GM21576 (cell line): Measurements from ENCODE around the gene STYXL1.

Experiments used
- ATAC-seq: cut with Tn5 transposase; IDR thresholded peaks from one replicate; pipeline ENCODE4 v1.9.1; 2021; ENCODE audit warnings: mild to moderate bottlenecking, moderate library complexity; ENCODE audit not compliant: unreplicated experiment

STYXL1 gene

DNA sequence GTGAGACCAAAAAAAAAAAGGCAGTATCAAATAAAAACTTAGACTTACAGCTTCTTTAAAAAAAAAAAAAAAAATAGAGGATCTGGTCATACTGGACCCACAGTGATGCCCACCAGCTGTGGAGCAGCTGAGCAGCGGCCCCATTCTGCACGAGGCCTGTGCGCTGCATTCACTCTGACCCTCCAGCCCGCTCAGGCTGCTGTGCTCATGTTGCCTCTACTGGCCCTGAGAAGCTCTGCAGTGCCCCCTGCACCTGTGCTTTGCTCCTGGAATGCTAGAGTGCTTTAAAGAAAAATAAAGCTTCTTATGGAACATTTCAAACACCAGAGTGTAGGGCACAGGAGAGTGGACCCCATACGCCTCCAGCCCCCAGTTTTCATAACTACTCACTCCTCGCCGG lies 86.6 kb downstream of the STYXL1 start:
- ATAC-seq, result no peak

DNA sequence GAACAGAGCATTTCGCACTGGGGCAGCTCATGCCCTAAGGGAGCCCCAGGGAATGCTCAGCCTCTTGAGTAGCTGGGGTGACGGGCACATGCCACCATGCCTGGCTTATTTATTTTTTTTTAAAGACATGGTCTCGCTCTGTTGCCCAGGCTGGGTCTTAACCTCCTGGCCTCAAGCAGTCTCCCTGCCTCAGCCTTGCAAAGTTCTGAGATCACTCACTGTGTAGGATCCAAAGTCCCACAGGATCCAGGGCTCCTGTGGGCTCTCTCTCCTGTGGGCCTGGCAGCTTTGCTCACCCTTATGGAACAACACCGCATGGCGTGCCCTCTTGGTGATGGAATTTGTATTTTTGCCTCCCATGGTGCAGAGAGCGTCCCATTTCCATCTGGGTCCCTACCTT lies 87.4 kb downstream of the STYXL1 start:
- ATAC-seq, result no peak

DNA sequence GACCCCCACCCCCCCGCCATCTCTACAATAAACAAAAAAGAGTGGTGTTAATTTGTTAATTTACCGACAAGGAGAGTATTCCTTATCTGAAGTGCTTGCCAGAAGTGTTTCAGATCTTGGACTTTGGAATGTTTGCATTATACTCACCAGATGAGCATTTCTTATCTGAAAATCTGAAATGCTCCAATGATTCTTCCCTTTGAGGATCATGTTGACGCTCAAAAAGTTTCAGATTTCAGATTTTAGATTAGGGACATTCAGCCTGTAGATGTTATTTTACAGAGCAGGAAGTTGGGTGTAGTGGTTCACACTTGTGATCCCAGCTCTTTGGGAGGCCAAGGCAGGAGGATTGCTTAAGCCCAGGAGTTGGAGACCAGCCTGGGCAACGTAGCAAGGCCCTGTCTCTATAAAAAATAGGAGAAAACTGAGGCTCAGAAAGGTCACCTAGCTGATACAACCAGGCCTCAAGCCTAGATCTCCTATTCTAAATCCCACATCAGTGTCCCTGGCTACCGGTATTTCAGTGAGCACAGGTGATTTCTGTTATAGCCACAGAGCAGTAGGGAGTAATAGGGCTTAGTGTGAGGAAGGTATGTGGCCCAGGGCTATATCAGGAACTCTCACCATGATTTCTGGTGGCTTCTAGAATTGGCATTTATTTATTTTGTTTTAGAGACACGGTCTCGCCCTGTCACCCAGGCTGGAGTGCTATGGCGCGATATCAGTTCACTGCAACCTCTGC lies 88.8 kb downstream of the STYXL1 start:
- no peak for ATAC-seq

DNA sequence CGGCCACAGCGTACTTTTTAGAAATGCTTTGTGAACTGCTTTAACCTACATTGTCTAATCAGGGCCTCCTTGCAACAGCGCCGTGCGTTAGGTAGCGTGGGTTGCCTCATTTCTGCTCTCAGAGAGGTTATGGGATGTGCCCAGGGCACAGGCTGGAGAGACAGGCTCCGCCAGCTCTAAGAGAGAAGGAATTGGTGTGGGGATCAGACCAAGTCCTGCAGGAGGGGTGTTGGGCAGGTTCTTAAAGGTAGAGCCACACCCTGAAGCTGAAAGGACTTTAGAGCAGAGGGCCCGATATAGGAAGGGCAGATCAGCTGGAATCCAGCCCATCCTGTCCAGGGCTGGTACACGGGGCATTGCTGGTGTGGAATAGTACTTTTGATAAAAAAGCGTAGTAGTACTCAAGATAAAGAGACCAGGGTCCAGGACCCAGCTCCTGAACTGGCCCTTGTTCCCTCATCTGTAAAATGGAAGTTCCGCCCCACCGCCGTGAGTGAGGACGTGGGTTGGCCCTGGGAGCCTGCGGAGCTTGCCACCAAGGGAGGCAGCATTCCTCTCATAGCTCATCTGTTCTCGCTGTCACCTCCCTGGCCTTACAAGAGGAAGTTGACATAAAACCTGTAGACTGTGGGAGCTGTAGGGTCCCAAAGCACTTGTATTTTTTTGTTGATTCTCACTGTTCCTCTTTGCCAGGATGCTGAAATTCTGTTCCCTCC lies 90.6 kb downstream of the STYXL1 start:
- ATAC-seq, result no peak

DNA sequence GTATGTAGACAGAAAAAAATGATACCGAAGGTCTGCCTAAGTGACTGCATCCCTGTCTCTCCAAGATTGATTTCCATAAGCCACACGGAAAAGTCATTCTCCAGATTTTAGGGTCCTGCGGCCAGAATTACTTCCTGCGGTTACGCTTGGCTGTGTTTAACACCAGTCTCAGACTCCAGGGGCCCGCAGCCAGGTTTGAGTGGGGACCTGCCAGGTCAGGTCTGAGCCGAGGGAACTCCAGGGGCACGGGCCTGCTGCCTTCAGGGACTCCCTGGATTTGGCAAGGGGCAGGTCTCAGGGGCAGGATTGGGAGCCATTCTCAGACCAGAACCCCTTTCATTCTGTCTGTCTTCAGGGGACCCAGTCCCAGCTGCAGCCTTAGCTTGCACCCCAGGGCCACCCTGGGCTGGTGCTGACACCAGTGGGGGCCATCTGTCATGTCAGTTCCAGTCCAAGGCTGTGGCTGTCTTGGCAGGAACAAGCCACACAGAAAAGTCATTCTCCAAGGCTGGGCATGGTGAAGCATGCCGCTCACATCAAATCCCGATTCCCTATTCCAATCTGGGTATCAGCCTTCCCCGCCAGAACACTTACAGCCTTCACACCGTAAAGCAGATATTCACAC lies 92.4 kb downstream of the STYXL1 start:
- no peak for ATAC-seq

DNA sequence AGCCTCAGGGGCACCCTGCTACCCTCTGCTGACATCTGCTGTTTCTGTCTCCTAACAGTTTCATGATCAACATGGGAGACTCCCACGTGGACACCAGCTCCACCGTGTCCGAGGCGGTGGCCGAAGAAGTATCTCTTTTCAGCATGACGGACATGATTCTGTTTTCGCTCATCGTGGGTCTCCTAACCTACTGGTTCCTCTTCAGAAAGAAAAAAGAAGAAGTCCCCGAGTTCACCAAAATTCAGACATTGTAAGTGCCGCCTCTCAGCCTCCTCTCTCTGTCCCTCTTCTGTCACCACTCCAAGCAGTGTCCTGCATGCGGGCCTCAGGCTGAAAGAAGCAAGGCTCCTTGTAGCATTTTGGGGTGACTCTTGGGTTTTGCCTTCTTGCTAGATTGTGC lies 93.9 kb downstream of the STYXL1 start:
- no peak for ATAC-seq

DNA sequence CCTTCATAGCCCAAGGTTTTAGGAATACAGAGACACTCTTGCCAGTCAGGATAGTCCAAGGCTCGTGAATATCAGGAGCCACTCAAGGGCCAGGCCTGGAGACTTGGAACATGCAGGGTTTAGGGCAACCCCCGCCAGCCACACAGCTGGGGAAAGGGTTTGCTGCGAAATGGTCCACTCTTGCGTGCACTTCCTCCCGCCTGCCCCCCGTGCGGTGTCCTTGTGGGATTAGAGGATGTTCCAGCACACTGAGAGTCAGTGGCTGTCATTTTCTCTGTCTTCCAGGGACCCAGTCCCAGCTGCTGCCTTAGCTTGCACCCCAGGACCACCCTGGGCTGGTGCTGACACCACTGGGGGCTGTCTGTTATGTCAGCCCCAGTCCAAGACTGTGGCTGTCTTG lies 94.4 kb downstream of the STYXL1 start:
- no peak for ATAC-seq

DNA sequence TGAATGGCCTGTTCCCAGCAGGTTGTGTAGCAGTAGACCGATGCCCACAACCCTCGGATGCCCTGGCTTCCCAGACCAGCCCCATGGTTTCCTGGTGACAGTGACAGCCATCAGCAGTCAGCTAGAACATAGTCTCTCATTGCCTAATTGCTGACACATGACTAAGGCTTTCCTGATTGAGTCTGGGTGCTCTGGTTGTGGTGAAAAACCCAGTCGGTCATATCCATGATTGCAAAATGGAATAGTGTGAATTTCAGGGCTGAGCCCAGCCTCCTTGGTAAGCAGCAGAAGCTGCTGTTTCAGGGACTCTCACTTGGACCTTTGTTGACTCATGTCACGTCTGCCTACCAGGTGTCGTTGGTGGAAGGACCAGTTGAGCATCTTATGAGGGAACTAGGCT lies 96.3 kb downstream of the STYXL1 start:
- ATAC-seq, result no peak

DNA sequence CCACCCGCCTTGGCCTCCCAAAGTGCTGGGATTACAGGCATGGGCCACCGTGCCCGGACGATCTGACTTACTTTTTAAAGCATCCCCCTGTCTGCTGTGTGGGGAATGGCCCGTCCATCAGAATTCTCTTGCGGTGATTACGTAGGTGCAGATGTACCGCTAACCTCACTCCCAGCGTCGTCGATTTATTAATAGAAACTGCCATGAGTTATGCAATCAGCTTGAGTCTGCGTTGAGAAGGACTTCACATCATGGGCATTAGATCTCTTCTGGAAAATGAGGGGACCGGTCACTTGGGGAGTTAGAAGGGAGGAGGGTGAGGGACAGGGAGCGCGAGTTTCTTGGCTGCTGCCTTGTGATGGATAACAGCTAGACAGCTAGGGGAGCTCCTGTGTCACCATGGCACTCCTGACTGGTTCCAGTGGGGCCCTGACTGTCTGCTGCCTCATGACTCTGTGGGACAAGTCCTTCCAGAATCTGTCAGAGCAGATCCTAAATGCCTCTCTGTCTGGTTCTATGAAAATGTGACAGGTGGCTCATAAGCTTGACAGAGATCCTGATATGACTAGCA lies 97.6 kb downstream of the STYXL1 start:
- ATAC-seq, result no peak

DNA sequence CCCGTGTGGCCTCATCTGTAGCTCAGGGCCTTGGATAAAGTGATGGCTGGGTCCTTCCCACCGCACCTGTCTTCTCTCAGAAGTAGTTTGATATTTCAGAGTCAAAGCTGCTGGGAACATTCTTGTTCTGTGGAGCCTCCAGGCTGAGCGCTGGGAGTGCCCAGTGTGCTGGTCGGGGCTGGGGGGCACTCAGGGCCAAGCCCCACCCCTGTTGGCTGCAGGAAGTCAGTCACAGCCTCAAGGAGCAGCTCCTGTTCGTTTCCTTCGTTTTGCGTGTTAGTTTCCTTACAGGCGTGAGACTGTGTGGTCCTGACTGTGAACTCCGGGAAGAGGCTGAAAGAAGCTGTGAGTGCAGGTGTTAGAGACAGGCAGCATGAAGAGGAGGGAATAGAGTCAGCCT lies 99.6 kb downstream of the STYXL1 start:
- no peak for ATAC-seq
